ENCODE data around the gene SH3GL2.
A peak's percentile ranks its signal among the peaks of the same experiment; 100 is the strongest.

SH3GL2 gene

GRCh38 chr9:17777465-17777864 is 198.6 kb downstream of the SH3GL2 start:
- H3K27ac ChIP-seq: no peak overlapping the region
- TF ChIP-seq ZFX (IDR thresholded peaks at IDR 0.05): no peak
- TF ChIP-seq CTCF (conservative IDR thresholded peaks at IDR 0.05): no peak

- no peak for TF ChIP-seq CTCF (conservative IDR thresholded peaks at IDR 0.05)
- TF ChIP-seq ZFX (IDR thresholded peaks at IDR 0.05): no peak
- H3K27ac ChIP-seq: no peak overlapping the region
Measured at GRCh38 chr9:17782430-17783149, 203.7 kb downstream of the SH3GL2 start.

GRCh38 chr9:17783227-17783626 is 204.4 kb downstream of the SH3GL2 start:
- TF ChIP-seq CTCF (conservative IDR thresholded peaks at IDR 0.05) (no peak), ZFX (IDR thresholded peaks at IDR 0.05) (no peak)
- no peak overlapping the region for H3K27ac ChIP-seq

GRCh38 chr9:17789316-17789715 is 210.4 kb downstream of the SH3GL2 start:
- TF ChIP-seq ZFX (IDR thresholded peaks at IDR 0.05): no peak
- TF ChIP-seq CTCF (conservative IDR thresholded peaks at IDR 0.05): no peak
- no peak overlapping the region for H3K27ac ChIP-seq

- TF ChIP-seq ZFX (IDR thresholded peaks at IDR 0.05) (no peak), CTCF (conservative IDR thresholded peaks at IDR 0.05) (peak; percentile 73)
- H3K27ac ChIP-seq: no peak overlapping the region
Measured at GRCh38 chr9:17793713-17794622, 215.1 kb downstream of the SH3GL2 start.

- H3K27ac ChIP-seq: no peak overlapping the region
- TF ChIP-seq CTCF (conservative IDR thresholded peaks at IDR 0.05) (no peak), ZFX (IDR thresholded peaks at IDR 0.05) (no peak)
Measured at GRCh38 chr9:17795744-17796143, 216.9 kb downstream of the SH3GL2 start.

- H3K27ac ChIP-seq: no peak overlapping the region
- TF ChIP-seq CTCF (conservative IDR thresholded peaks at IDR 0.05) (no peak), ZFX (IDR thresholded peaks at IDR 0.05) (no peak)
Measured at GRCh38 chr9:17799369-17799768, 220.5 kb downstream of the SH3GL2 start.

Measured in C4-2B (cell line).